ENCODE results near the gene RYR3.

Gene RYR3

GRCh38 chr15:33467146-33467815 is 156.5 kb downstream of the RYR3 start:
- no peak for TF ChIP-seq ZNF274 (IDR thresholded peaks at IDR 0.05; ENCODE audit: low read depth, low read length)

GRCh38 chr15:33467816-33468163 is 157.0 kb downstream of the RYR3 start:
- TF ChIP-seq ZNF274 (IDR thresholded peaks at IDR 0.05; ENCODE audit: low read depth, low read length) = no peak
- no peak overlapping the region for H3K4me3 ChIP-seq (ENCODE audit: low read length)

More at GRCh38 chr15:33467146-33467815, 156.5 kb downstream of the RYR3 start:
- no peak overlapping the region for H3K4me3 ChIP-seq (ENCODE audit: low read length)

GRCh38 chr15:33468740-33469139 is 158.0 kb downstream of the RYR3 start:
- no peak overlapping the region for H3K4me3 ChIP-seq (ENCODE audit: low read length)
- no peak for TF ChIP-seq ZNF274 (IDR thresholded peaks at IDR 0.05; ENCODE audit: low read depth, low read length)

GRCh38 chr15:33473005-33473404 is 162.2 kb downstream of the RYR3 start:
- H3K4me3 ChIP-seq (ENCODE audit: low read length) = no peak overlapping the region
- no peak for TF ChIP-seq ZNF274 (IDR thresholded peaks at IDR 0.05; ENCODE audit: low read depth, low read length)

GRCh38 chr15:33473714-33474113 is 162.9 kb downstream of the RYR3 start:
- no peak for TF ChIP-seq ZNF274 (IDR thresholded peaks at IDR 0.05; ENCODE audit: low read depth, low read length)
- no peak overlapping the region for H3K4me3 ChIP-seq (ENCODE audit: low read length)

GRCh38 chr15:33476076-33476475 is 165.3 kb downstream of the RYR3 start:
- no peak overlapping the region for H3K4me3 ChIP-seq (ENCODE audit: low read length)
- no peak for TF ChIP-seq ZNF274 (IDR thresholded peaks at IDR 0.05; ENCODE audit: low read depth, low read length)

- no peak for TF ChIP-seq ZNF274 (IDR thresholded peaks at IDR 0.05; ENCODE audit: low read depth, low read length)
- no peak overlapping the region for H3K4me3 ChIP-seq (ENCODE audit: low read length)
Observed at GRCh38 chr15:33476908-33477307, 166.1 kb downstream of the RYR3 start.

GRCh38 chr15:33489335-33489734 is 178.6 kb downstream of the RYR3 start:
- H3K4me3 ChIP-seq (ENCODE audit: low read length) = no peak overlapping the region
- no peak for TF ChIP-seq ZNF274 (IDR thresholded peaks at IDR 0.05; ENCODE audit: low read depth, low read length)

GRCh38 chr15:33490703-33491102 is 179.9 kb downstream of the RYR3 start:
- H3K4me3 ChIP-seq (ENCODE audit: low read length) = no peak overlapping the region
- no peak for TF ChIP-seq ZNF274 (IDR thresholded peaks at IDR 0.05; ENCODE audit: low read depth, low read length)

GRCh38 chr15:33492434-33493052 is 181.8 kb downstream of the RYR3 start:
- no peak for TF ChIP-seq ZNF274 (IDR thresholded peaks at IDR 0.05; ENCODE audit: low read depth, low read length)
- H3K4me3 ChIP-seq (ENCODE audit: low read length) = no peak overlapping the region

- TF ChIP-seq ZNF274 (IDR thresholded peaks at IDR 0.05; ENCODE audit: low read depth, low read length) = no peak
- no peak overlapping the region for H3K4me3 ChIP-seq (ENCODE audit: low read length)
Observed at GRCh38 chr15:33494306-33494705, 183.5 kb downstream of the RYR3 start.

GRCh38 chr15:33500432-33501195 is 189.8 kb downstream of the RYR3 start:
- no peak for TF ChIP-seq ZNF274 (IDR thresholded peaks at IDR 0.05; ENCODE audit: low read depth, low read length)
- H3K4me3 ChIP-seq (ENCODE audit: low read length) = no peak overlapping the region

GRCh38 chr15:33503681-33504080 is 192.9 kb downstream of the RYR3 start:
- no peak overlapping the region for H3K4me3 ChIP-seq (ENCODE audit: low read length)
- TF ChIP-seq ZNF274 (IDR thresholded peaks at IDR 0.05; ENCODE audit: low read depth, low read length) = no peak

- H3K4me3 ChIP-seq (ENCODE audit: low read length) = no peak overlapping the region
- no peak for TF ChIP-seq ZNF274 (IDR thresholded peaks at IDR 0.05; ENCODE audit: low read depth, low read length)
Observed at GRCh38 chr15:33506781-33507296, 196.1 kb downstream of the RYR3 start.

GRCh38 chr15:33508703-33509102 is 197.9 kb downstream of the RYR3 start:
- TF ChIP-seq ZNF274 (IDR thresholded peaks at IDR 0.05; ENCODE audit: low read depth, low read length) = no peak
- no peak overlapping the region for H3K4me3 ChIP-seq (ENCODE audit: low read length)
